ENCODE data around the gene HTT-AS. TPM values are rescaled to one million over a fixed set of nuclear protein-coding genes. Genes with fewer than 3 reads are reported as not detected.

HTT-AS gene
- total RNA-seq, 1 donor from 2014 or later: not detected

Other genes starting within 250 kb of the HTT-AS start
- 240 and 242 TPM in 2 replicates for gene ADD1, start 230.7 kb downstream of the HTT-AS start, total RNA-seq
- gene NOP14, start 111.1 kb downstream of the HTT-AS start, total RNA-seq: 104 and 106 TPM in 2 replicates
- 4.5 and 4.6 TPM in 2 replicates for gene GRK4, start 111.0 kb downstream of the HTT-AS start, total RNA-seq
- 65.3 and 71.9 TPM in 2 replicates for gene HTT, start 143 bp upstream of the HTT-AS start, total RNA-seq
- 0.64 and 0.68 TPM in 2 replicates for gene MSANTD1, start 174.6 kb upstream of the HTT-AS start, total RNA-seq
- 7.0 and 8.3 TPM in 2 replicates for gene RGS12, start 218.5 kb upstream of the HTT-AS start, total RNA-seq